H9 (cell line): ENCODE results near the gene ECEL1. TPM values are rescaled to one million over a fixed set of nuclear protein-coding genes. Genes with fewer than 3 reads are reported as not detected.

Source experiments
- DNase-seq: peaks from one replicate; pipeline ENCODE4 v3.0.0-alpha.2; 2017
- H2AFZ ChIP-seq: one replicate; pipeline ENCODE4 v1.6.1; 2013; ENCODE audit warnings: mild to moderate bottlenecking, low read length, control low read depth, moderate library complexity
- H2AK5ac ChIP-seq: 2 replicates; pipeline ENCODE4 v1.6.1; 2013; ENCODE audit warnings: low read length, control low read depth, mixed read lengths; ENCODE audit not compliant: insufficient read length
- H2BK120ac ChIP-seq: one replicate; pipeline ENCODE4 v1.6.1; 2013; ENCODE audit warnings: low read depth, mild to moderate bottlenecking, low read length, control low read depth, inconsistent platforms; ENCODE audit not compliant: poor library complexity, severe bottlenecking
- H2BK12ac ChIP-seq: 2 replicates; pipeline ENCODE4 v1.6.1; 2013; ENCODE audit warnings: low read length, control low read depth, mixed read lengths, low read depth; ENCODE audit not compliant: insufficient read length
- H2BK15ac ChIP-seq: 2 replicates; pipeline ENCODE4 v1.6.1; 2013; ENCODE audit warnings: low read depth, low read length, control low read depth
- H2BK20ac ChIP-seq: one replicate; pipeline ENCODE4 v1.6.1; 2013; ENCODE audit warnings: low read depth, mild to moderate bottlenecking, low read length, control low read depth, inconsistent platforms; ENCODE audit not compliant: poor library complexity, severe bottlenecking
- H2BK5ac ChIP-seq: 2 replicates; pipeline ENCODE4 v1.6.1; 2013; ENCODE audit warnings: low read length, control low read depth, mixed read lengths; ENCODE audit not compliant: insufficient read length
- H3K14ac ChIP-seq: 2 replicates; pipeline ENCODE4 v1.6.1; 2013; ENCODE audit warnings: low read length, control low read depth; ENCODE audit not compliant: insufficient read depth
- H3K18ac ChIP-seq: 2 replicates; pipeline ENCODE4 v1.6.1; 2013; ENCODE audit warnings: low read depth, mild to moderate bottlenecking, mixed read lengths, low read length, control low read depth; ENCODE audit not compliant: insufficient read length
- H3K23ac ChIP-seq: 2 replicates; pipeline ENCODE4 v1.6.1; 2013; ENCODE audit warnings: low read length, control low read depth, mixed read lengths, low read depth; ENCODE audit not compliant: insufficient read length
- H3K23me2 ChIP-seq: 2 replicates; pipeline ENCODE4 v1.6.1; 2013; ENCODE audit warnings: low read depth, mild to moderate bottlenecking, mixed read lengths, low read length, control low read depth; ENCODE audit not compliant: insufficient read length, poor library complexity, severe bottlenecking
- H3K27ac ChIP-seq: 2 replicates; pipeline ENCODE4 v1.5.1; 2013; ENCODE audit warnings: low read length, control low read depth, mixed read lengths, low read depth; ENCODE audit not compliant: insufficient read length
- H3K27me3 ChIP-seq: 2 replicates; pipeline ENCODE4 v1.6.1; 2013; ENCODE audit warnings: low read length, control low read depth, inconsistent platforms; ENCODE audit not compliant: insufficient read depth
- H3K4ac ChIP-seq: 2 replicates; pipeline ENCODE4 v1.6.1; 2013; ENCODE audit warnings: low read depth, mild to moderate bottlenecking, control low read depth, inconsistent platforms, low read length, moderate library complexity
- H3K4me1 ChIP-seq: 2 replicates; pipeline ENCODE4 v1.6.1; 2013; ENCODE audit warnings: low read length, control low read depth, inconsistent platforms; ENCODE audit not compliant: insufficient read depth
- H3K4me2 ChIP-seq: 2 replicates; pipeline ENCODE4 v1.6.1; 2013; ENCODE audit warnings: low read length, control low read depth, mixed read lengths; ENCODE audit not compliant: insufficient read length, insufficient read depth
- H3K56ac ChIP-seq: 2 replicates; pipeline ENCODE4 v1.6.1; 2013; ENCODE audit warnings: low read depth, mild to moderate bottlenecking, mixed read lengths, low read length, control low read depth; ENCODE audit not compliant: insufficient read length
- H3K79me1 ChIP-seq: 2 replicates; pipeline ENCODE4 v1.6.1; 2013; ENCODE audit warnings: low read depth, mild to moderate bottlenecking, moderate library complexity, low read length, control low read depth, inconsistent platforms; ENCODE audit not compliant: insufficient read depth, poor library complexity, severe bottlenecking
- H3K79me2 ChIP-seq: 2 replicates; pipeline ENCODE4 v1.6.1; 2013; ENCODE audit warnings: low read length, control low read depth, inconsistent platforms; ENCODE audit not compliant: insufficient read depth
- H3K9ac ChIP-seq: 2 replicates; pipeline ENCODE4 v1.6.1; 2013; ENCODE audit warnings: low read length, control low read depth, mixed read lengths; ENCODE audit not compliant: insufficient read length; ENCODE audit errors: extremely low read depth
- H3K9me3 ChIP-seq: one replicate; pipeline ENCODE4 v1.6.1; 2013; ENCODE audit warnings: low read depth, low read length, inconsistent platforms; ENCODE audit not compliant: control insufficient read depth
- H3T11ph ChIP-seq: one replicate; pipeline ENCODE4 v1.6.1; 2013; ENCODE audit warnings: mild to moderate bottlenecking, low read length, control low read depth, inconsistent platforms
- H4K20me1 ChIP-seq: one replicate; pipeline ENCODE4 v1.6.1; 2013; ENCODE audit not compliant: control insufficient read depth, insufficient read length, insufficient read depth
- H4K5ac ChIP-seq: 2 replicates; pipeline ENCODE4 v1.6.1; 2013; ENCODE audit warnings: low read depth, mild to moderate bottlenecking, mixed read lengths, low read length, control low read depth; ENCODE audit not compliant: insufficient read length
- H4K8ac ChIP-seq: replicated peaks from 2 replicates; pipeline ENCODE4 v1.6.1; 2013; ENCODE audit warnings: low read length, control low read depth, mixed read lengths, low read depth; ENCODE audit not compliant: insufficient read length
- H4K91ac ChIP-seq: 2 replicates; pipeline ENCODE4 v1.6.1; 2013; ENCODE audit warnings: low read depth, mild to moderate bottlenecking, moderate library complexity, mixed read lengths, low read length, control low read depth; ENCODE audit not compliant: insufficient read length
- H3K27ac Mint-ChIP-seq, 3 experiments: 2 replicates in 2 of 3; 3 replicates in 1 of 3; pipeline ENCODE4 v1.8.0; 2020 to 2021; ENCODE audit warnings: mixed read lengths in 3 of 3, mild to moderate bottlenecking in 1 of 3, moderate library complexity in 1 of 3
- H3K27me3 Mint-ChIP-seq: 2 replicates; pipeline ENCODE4 v1.8.0; 2021; ENCODE audit warnings: low read depth, mild to moderate bottlenecking, moderate library complexity, mixed read lengths
- H3K36me3 Mint-ChIP-seq, 3 experiments: 2 replicates in 2 of 3; 3 replicates in 1 of 3; pipeline ENCODE4 v1.8.0; 2020 to 2021; ENCODE audit warnings: low read depth in 3 of 3, mixed read lengths in 3 of 3; ENCODE audit not compliant: insufficient read depth in 1 of 3
- H3K4me1 Mint-ChIP-seq, 2 experiments: 2 replicates each; pipeline ENCODE4 v1.8.0; 2020; ENCODE audit warnings: mixed read lengths in 2 of 2
- H3K4me3 Mint-ChIP-seq, 2 experiments: 2 replicates in 1 of 2; 3 replicates in 1 of 2; pipeline ENCODE4 v1.8.0; 2020 to 2021; ENCODE audit warnings: mild to moderate bottlenecking in 2 of 2, mixed read lengths in 2 of 2, moderate library complexity in 1 of 2
- H3K9me3 Mint-ChIP-seq, 2 experiments: 2 replicates in 1 of 2; 3 replicates in 1 of 2; pipeline ENCODE4 v1.8.0; 2020; ENCODE audit warnings: mild to moderate bottlenecking in 2 of 2, mixed read lengths in 2 of 2, moderate library complexity in 1 of 2
- WGBS: extraction: QIAGEN DNeasy Blood & Tissue Kit; methylation state at CpG from one replicate; pipeline ENCODE4 v1.1.7; 2013; ENCODE audit warnings: missing lambda C conversion rate, low lambda C conversion rate, mixed read lengths; ENCODE audit not compliant: insufficient read length; ENCODE audit errors: extremely low coverage; 5-methylcytosine and 5-hydroxymethylcytosine counted together
- total RNA-seq: library from RNA; stranded (reverse); gene quantifications from 2 replicates; pipeline ENCODE4 v1.2.1, GENCODE V29; 2021
- TF ChIP-seq, protein P1 (sequence below): fragments of 200-600 bp; sonication (generic); conservative IDR thresholded peaks from 3 replicates; pipeline ENCODE4 v1.8.0; 2021; ENCODE audit warnings: antibody characterized with exemption, mild to moderate bottlenecking

Gene ECEL1
- total RNA-seq, 1 experiment from 2014 or later: 8.4 TPM

DNA sequence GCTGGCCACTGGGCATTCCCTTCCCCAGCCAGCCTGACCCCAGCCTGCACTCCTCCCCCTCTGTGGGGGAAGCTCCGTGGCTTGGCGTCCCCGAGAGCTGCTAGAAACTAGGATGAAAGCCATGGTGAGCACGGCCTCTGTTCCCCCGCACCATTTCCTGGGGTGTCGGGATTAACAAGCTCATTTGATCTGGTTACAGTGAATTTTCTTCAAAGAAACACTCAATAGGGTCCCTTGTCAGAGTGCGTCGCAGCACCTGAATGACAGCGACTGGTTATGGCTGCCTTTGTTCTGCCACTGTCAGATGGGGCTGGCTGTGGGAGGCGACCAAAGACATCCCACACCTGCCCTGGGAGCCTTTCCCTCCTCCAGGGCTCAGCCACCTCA, 39.3 kb downstream of the ECEL1 start:
- no peak overlapping the region for H2BK15ac ChIP-seq
- H3K56ac ChIP-seq: no peak overlapping the region
- no peak overlapping the region for H2BK5ac ChIP-seq
- no peak overlapping the region; the same call in 1 of the 2 replicates for H3K14ac ChIP-seq
- no peaks in the 10 kb centered on the region for H3K4me1 ChIP-seq
- H3K18ac ChIP-seq: no peak overlapping the region
- H3K4me3 Mint-ChIP-seq: no peak overlapping the region
- no peak overlapping the region for H4K8ac ChIP-seq
- no peak overlapping the region for H3K27ac ChIP-seq
- H3K4ac ChIP-seq: no peak overlapping the region
- H2AK5ac ChIP-seq: no peak overlapping the region
- no peak overlapping the region for H3T11ph ChIP-seq
- no peaks in the 10 kb centered on the region for H3K36me3 Mint-ChIP-seq
- no peak overlapping the region for H3K9ac ChIP-seq
- H3K27ac Mint-ChIP-seq: no peak overlapping the region
- peaks cover 11% of the 10 kb centered on the region for H3K27me3 Mint-ChIP-seq
- H3K79me2 ChIP-seq: no peaks in the 10 kb centered on the region
- H3K4me2 ChIP-seq: no peak overlapping the region
- H3K79me1 ChIP-seq: no peaks in the 10 kb centered on the region
- no peaks in the 10 kb centered on the region for H3K23me2 ChIP-seq
- no peak overlapping the region for H2BK12ac ChIP-seq
- no peaks in the 10 kb centered on the region for H4K20me1 ChIP-seq
- no peak overlapping the region for H2BK20ac ChIP-seq
- TF ChIP-seq, protein P1, sequence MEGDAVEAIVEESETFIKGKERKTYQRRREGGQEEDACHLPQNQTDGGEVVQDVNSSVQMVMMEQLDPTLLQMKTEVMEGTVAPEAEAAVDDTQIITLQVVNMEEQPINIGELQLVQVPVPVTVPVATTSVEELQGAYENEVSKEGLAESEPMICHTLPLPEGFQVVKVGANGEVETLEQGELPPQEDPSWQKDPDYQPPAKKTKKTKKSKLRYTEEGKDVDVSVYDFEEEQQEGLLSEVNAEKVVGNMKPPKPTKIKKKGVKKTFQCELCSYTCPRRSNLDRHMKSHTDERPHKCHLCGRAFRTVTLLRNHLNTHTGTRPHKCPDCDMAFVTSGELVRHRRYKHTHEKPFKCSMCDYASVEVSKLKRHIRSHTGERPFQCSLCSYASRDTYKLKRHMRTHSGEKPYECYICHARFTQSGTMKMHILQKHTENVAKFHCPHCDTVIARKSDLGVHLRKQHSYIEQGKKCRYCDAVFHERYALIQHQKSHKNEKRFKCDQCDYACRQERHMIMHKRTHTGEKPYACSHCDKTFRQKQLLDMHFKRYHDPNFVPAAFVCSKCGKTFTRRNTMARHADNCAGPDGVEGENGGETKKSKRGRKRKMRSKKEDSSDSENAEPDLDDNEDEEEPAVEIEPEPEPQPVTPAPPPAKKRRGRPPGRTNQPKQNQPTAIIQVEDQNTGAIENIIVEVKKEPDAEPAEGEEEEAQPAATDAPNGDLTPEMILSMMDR: no peak
- H3K23ac ChIP-seq: no peak overlapping the region
- H3K4me1 Mint-ChIP-seq: no peaks in the 10 kb centered on the region
- no peaks in the 10 kb centered on the region for H3K9me3 ChIP-seq
- H2AFZ ChIP-seq: no peak overlapping the region
- no peak overlapping the region for H4K5ac ChIP-seq
- no CpG with 5 or more reads among the region's 10 CpGs for WGBS
- H3K27me3 ChIP-seq: no peaks in the 10 kb centered on the region
- no peak overlapping the region for H2BK120ac ChIP-seq
- DNase-seq: peak; percentile 24
- H3K9me3 Mint-ChIP-seq: no peaks in the 10 kb centered on the region
- no peak overlapping the region for H4K91ac ChIP-seq
